ENCODE results near the gene LSM3.

Gene LSM3

GRCh38 chr3:14183015-14183577 lies 4.5 kb downstream of the LSM3 start:
- H3K4me3 ChIP-seq (ENCODE audit: control insufficient read depth, low read depth, low read length): no peak overlapping the region
- TF ChIP-seq CTCF (IDR thresholded peaks at IDR 0.05; ENCODE audit: control insufficient read depth, insufficient read depth, low read depth, low read length, missing control alignments): no peak
- no peak for DNase-seq (ENCODE audit: low read depth)

- TF ChIP-seq CTCF (IDR thresholded peaks at IDR 0.05; ENCODE audit: control insufficient read depth, insufficient read depth, low read depth, low read length, missing control alignments): no peak
- H3K4me3 ChIP-seq (ENCODE audit: control insufficient read depth, low read depth, low read length): no peak overlapping the region
- no peak for DNase-seq (ENCODE audit: low read depth)
These were observed 8.3 kb downstream of the LSM3 start for GRCh38 chr3:14186854-14187458.

- H3K4me3 ChIP-seq (ENCODE audit: control insufficient read depth, low read depth, low read length): no peak overlapping the region
- no peak for TF ChIP-seq CTCF (IDR thresholded peaks at IDR 0.05; ENCODE audit: control insufficient read depth, insufficient read depth, low read depth, low read length, missing control alignments)
- no peak for DNase-seq (ENCODE audit: low read depth)
These were observed 9.6 kb downstream of the LSM3 start for GRCh38 chr3:14188041-14188754.

GRCh38 chr3:14194865-14195264 lies 16.2 kb downstream of the LSM3 start:
- no peak for TF ChIP-seq CTCF (IDR thresholded peaks at IDR 0.05; ENCODE audit: control insufficient read depth, insufficient read depth, low read depth, low read length, missing control alignments)
- no peak for DNase-seq (ENCODE audit: low read depth)
- no peak overlapping the region for H3K4me3 ChIP-seq (ENCODE audit: control insufficient read depth, low read depth, low read length)

GRCh38 chr3:14199641-14200040 lies 21.0 kb downstream of the LSM3 start:
- no peak for TF ChIP-seq CTCF (IDR thresholded peaks at IDR 0.05; ENCODE audit: control insufficient read depth, insufficient read depth, low read depth, low read length, missing control alignments)
- DNase-seq (ENCODE audit: low read depth): no peak
- no peak overlapping the region for H3K4me3 ChIP-seq (ENCODE audit: control insufficient read depth, low read depth, low read length)

- H3K4me3 ChIP-seq (ENCODE audit: control insufficient read depth, low read depth, low read length): no peak overlapping the region
- TF ChIP-seq CTCF (IDR thresholded peaks at IDR 0.05; ENCODE audit: control insufficient read depth, insufficient read depth, low read depth, low read length, missing control alignments): no peak
- DNase-seq (ENCODE audit: low read depth): no peak
These were observed 21.7 kb downstream of the LSM3 start for GRCh38 chr3:14200276-14200675.

Measured in AG09309 (cell line).